Bone marrow (tissue), 2 donors: Measurements from ENCODE around the gene PTPRK.

Experiments
- DNase-seq, 2 donors: peaks; one replicate each; lab custom pipeline; 2025; lab: John Stamatoyannopoulos, UW

The PTPRK gene

GRCh38 chr6:128515550-128516513, 4.6 kb downstream of the PTPRK start:
- DNase-seq = no peak

GRCh38 chr6:128513878-128514277, 6.5 kb downstream of the PTPRK start:
- DNase-seq = no peak

- no peak for DNase-seq
Measured at GRCh38 chr6:128512296-128512695, 8.1 kb downstream of the PTPRK start.

- no peak for DNase-seq
Measured at GRCh38 chr6:128511506-128511905, 8.9 kb downstream of the PTPRK start.

- DNase-seq = no peak
Measured at GRCh38 chr6:128509709-128510108, 10.7 kb downstream of the PTPRK start.

- DNase-seq = no peak
Measured at GRCh38 chr6:128508588-128509296, 11.7 kb downstream of the PTPRK start.

GRCh38 chr6:128507337-128508310, 12.8 kb downstream of the PTPRK start:
- no peak for DNase-seq

GRCh38 chr6:128505603-128506002, 14.8 kb downstream of the PTPRK start:
- no peak for DNase-seq

- DNase-seq = no peak
Measured at GRCh38 chr6:128504003-128504654, 16.3 kb downstream of the PTPRK start.

- DNase-seq = no peak
Measured at GRCh38 chr6:128500749-128501600, 19.4 kb downstream of the PTPRK start.

GRCh38 chr6:128500014-128500413, 20.4 kb downstream of the PTPRK start:
- no peak for DNase-seq

- DNase-seq = no peak
Measured at GRCh38 chr6:128499079-128499731, 21.2 kb downstream of the PTPRK start.

GRCh38 chr6:128498234-128498633, 22.2 kb downstream of the PTPRK start:
- no peak for DNase-seq

- DNase-seq = no peak
Measured at GRCh38 chr6:128495536-128496333, 24.7 kb downstream of the PTPRK start.

- no peak for DNase-seq
Measured at GRCh38 chr6:128494440-128494839, 26.0 kb downstream of the PTPRK start.

GRCh38 chr6:128493877-128494276, 26.5 kb downstream of the PTPRK start:
- no peak for DNase-seq

- DNase-seq = no peak
Measured at GRCh38 chr6:128492386-128492785, 28.0 kb downstream of the PTPRK start.

- DNase-seq = no peak
Measured at GRCh38 chr6:128491610-128492206, 28.7 kb downstream of the PTPRK start.
